Dedifferentiated amniotic fluid mesenchymal stem cell (primary cell): ENCODE results near the gene STK32B.

Experiments
- DNase-seq: peaks from one replicate; pipeline ENCODE4 v3.0.0-alpha.2; 2016; ENCODE audit errors: extremely low spot score

Gene STK32B

DNA sequence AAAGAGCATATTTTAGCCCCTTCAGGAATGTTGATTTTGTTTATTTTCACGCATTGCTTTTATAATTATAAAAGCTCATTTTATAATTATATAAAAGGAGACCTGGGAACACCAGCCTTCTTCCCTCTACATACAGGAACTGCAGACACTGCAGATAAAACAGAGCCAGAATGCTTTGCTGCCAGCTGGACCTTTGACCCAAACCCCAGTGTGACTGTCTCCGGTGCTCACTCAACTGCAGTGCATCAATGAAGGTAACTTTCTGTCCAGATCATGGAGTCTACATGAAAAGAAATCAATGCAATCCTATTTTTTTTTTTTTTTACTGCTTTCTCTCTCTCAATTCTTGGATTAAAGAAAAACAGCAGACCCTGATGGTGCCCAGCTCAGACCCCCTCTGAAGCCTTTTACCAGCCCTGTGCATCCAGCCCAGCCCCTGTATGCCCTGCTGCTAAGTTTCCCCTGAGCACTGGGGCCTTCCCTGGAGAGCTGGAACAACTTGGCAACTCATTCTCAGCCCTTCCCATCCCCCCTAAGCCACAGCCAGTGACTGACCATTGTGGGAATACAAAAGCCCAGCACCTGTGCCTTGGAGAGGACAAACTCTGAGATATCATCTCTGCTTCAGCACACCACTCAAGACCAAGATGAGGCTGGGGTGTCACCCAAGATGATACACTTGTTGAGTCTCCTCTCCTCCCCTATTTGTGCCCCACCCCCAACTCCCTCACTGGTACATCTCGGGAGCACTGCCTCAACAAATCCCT is 475.0 kb downstream of the STK32B start:
- DNase-seq: no peak

DNA sequence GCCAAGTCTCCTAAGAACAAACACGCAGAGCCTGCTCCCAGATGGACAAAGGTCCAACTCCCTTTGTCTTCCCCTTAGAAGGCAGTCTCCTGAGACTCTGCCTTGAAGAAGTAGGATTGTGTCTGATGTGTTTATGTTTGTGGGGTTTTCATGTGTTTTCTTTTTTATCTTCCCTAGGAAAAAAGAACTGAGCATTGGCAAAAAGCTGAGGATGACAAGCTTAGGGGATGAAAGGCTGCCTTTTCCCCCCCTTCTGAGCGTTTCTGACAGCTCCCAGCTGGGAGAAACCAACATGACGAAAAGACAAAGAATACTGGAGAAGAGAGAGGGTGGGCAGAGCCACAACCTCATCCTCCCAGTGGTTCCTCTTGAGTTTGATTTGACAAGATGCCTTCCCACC is 475.9 kb downstream of the STK32B start:
- no peak for DNase-seq

DNA sequence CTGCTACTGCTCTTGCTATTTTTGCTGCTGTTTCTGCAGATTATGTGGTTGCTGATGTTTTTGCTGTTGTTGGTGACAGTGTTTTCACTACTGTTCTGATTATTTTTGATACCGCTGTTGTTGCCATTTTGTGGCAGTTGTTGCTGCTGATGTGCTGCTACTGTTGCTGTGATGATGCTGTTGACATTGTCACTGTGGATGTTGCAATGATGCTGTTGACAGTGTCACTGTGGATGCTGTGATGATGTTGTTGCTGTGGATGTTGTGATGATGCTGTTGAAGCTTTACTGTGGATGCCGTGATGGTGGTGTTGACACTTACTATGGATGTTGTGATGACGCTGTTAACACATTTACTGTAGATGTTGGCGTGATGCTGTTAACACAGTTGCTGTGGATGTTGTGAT is 476.8 kb downstream of the STK32B start:
- DNase-seq: no peak

DNA sequence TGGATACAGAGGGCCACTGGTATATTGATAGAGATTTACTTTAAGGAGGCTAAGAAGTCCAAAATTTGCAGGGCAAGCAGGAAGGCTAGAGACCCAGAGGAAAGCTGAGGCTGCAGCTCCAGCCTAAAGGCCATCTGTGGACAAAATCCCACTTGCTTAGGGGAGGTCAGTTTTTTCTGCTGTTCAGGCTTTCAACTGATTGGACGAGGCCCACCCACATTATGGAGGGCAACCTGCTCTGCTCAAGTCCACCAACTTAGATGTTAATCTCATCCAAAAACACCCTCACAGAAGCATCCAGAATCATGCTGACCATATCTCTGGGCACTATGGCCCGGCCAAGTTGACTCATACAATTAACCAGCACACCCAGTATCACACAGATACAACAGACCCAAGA is 480.8 kb downstream of the STK32B start:
- DNase-seq: no peak

DNA sequence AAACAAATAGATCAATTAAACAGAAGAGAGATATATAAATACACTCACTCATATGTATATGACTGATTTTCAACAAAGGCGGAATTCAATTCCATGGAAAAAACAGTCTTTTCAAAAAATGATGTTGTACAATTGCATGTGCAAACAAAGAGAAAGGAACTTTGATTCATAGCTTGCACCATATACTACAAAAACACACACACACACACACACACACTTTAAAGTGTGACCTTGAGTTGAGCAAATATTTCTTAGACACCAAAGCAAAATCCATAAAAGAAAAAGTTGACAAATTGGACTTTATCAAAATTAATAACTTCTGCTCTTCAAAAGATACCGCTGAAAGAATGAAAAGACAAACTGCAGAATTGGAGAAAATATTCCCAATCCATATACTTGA is 488.3 kb downstream of the STK32B start:
- no peak for DNase-seq

DNA sequence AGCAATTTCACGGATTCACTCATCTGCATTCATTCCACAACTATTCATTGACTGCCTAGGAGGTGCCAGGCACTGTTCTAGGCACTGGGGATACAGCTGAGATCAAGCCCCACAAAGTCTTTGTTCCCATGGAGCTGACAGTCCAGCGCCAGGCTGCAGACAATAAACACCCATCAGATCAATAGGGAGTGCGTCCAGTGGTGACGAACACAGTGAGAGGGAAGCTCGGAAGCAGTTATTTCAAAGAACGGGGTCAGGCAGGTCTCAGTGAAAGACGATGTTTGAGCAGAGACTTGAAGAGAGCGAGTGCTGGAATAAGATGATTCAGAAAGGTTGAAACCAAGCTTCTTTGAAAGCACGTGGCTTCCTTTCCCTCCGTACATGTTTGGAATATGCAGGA is 489.9 kb downstream of the STK32B start:
- DNase-seq: no peak

- no peak for DNase-seq
These were observed 492.4 kb downstream of the STK32B start for GRCh38 chr4:5543681-5544080.

DNA sequence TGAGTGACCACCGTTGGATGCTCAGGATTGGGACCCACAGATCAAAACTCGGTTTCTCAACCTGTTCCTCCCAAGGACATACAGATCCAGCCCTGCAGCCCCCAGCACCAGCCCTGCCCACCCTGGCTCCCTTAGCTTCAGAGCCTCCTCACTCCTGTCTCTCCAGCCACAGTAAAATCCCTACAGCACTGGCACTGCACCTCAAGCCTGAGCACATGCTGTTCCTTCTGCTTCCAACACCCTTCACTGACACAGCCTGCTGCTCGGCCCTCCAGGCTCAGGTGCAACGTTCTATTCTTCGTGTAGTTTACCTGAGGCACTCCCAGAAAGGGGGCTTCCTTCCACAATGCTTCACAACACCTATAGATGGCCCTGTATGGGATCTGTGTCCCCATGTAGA is 493.5 kb downstream of the STK32B start:
- no peak for DNase-seq

GRCh38 chr4:5545271-5545670 is 494.0 kb downstream of the STK32B start:
- DNase-seq: no peak

GRCh38 chr4:5547651-5548249 is 496.5 kb downstream of the STK32B start:
- DNase-seq: no peak
